ENCODE measurements around the gene CCT3. TPM values are rescaled to one million over a fixed set of nuclear protein-coding genes. Genes with fewer than 3 reads are reported as not detected.

CCT3 gene
- 100 to 1,000 TPM; 125 to 195 (median 140) TPM for total RNA-seq

DNA sequence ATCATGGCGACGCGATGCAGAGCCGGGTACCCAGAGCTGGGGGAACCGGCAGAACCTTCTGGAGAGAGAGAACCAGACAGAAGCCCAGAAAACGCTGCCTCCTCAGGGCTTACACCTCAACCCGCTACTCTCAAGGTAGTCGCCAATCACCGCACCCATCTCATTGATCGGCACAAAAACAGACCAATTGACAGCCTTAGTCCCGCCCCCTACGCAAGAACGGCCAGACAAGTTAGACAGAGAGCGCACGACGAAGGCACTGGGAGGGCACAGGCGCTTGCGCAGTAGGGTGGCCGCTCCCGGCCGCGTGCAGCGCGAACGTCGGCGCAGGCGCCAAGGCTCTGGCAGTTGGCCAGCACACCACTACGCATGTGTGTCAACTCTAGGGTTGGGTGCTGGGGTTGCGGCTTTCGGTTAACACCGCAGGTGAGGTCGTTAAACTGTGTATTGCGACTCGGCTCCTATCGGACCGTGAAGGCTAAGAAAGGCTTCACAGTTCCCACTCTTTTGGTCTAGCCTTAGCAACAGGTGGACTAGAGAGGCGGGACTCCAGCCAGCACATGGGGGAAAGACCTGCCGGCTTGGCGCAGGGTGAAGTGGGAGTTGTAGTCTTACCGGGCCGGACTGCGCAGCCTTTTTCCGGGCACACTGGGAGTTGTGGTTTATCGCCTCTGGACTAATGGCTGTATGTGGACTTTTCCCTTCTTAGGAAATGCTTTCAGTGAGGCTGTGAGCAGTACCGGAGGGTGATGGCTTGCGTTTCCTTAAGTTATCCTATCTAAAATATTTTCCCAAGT, at the start of gene CCT3, which contains the start of gene TSACC:
Gene CCT3, minus strand, starts transcription at position 113 of the 797 bp plus-strand sequence. Its CDS starts 108 bp downstream, at position 5.
Gene TSACC, plus strand, starts transcription at position 347 of the 797 bp plus-strand sequence. CDS start 1,232 bp downstream, outside the sequence.
- no peak for TF ChIP-seq CTCF (IDR thresholded peaks at IDR 0.05; ENCODE audit: low read depth)

DNA sequence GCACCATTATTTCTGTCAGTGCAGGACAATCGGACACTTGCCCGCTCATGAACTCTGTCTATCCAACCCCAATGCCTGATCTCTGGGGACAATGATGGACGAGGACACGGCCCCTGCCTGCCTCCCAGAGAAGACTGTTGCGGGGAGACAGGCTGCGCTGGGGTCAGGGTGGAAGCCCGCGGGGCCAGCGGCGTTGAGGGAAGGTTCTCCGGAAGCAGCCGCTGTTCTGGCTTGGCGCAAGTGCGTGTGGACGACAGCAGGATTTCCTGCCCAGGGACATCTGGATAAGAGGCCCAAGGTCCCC, 49.7 kb upstream of the CCT3 start:
- TF ChIP-seq CTCF (IDR thresholded peaks at IDR 0.05; ENCODE audit: low read depth), result no peak

DNA sequence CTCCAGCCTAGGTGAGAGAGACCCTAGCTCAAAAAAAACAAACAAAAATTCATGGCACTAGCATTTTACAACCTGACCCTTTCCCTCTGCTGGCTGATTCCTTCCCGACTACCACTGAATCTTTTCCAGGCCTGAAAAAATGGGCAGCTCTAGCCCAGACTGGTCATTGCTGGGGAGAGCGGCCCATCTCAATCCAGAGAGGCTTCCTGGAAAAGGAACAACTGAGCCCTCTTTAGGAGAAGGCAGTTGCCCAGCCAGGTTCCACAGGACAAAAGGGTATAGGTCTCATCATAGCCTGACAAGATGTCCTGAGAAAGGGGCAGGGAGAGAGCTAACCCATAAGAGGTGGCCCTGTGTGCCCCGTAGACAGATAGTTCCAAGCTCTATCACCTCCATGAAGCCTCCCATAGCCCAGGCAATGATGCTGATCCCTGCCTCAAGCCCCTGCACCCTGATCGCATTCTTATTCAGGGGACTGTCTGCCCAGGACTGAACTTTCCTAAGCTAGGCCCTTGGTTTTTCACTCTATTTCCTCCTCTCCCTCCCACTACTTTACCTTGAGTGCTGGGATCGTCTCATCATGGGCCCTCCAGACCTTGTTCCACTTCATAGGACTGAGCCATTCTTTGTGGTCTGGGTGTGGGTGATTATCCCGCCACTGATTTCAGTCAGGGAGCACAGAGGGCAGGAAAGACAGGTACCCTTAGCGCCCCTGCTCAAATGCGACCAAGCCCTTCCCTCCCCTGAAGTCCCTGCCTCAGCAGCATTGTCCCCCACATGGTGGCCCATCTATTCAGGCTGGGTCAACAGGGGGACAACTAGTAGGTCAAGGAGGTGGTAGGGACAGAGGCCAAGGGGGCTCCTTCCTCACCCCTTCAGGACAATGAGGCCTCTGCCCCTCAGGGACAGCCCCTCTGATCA, 49.1 kb upstream of the CCT3 start:
- TF ChIP-seq CTCF (IDR thresholded peaks at IDR 0.05; ENCODE audit: low read depth), result no peak

DNA sequence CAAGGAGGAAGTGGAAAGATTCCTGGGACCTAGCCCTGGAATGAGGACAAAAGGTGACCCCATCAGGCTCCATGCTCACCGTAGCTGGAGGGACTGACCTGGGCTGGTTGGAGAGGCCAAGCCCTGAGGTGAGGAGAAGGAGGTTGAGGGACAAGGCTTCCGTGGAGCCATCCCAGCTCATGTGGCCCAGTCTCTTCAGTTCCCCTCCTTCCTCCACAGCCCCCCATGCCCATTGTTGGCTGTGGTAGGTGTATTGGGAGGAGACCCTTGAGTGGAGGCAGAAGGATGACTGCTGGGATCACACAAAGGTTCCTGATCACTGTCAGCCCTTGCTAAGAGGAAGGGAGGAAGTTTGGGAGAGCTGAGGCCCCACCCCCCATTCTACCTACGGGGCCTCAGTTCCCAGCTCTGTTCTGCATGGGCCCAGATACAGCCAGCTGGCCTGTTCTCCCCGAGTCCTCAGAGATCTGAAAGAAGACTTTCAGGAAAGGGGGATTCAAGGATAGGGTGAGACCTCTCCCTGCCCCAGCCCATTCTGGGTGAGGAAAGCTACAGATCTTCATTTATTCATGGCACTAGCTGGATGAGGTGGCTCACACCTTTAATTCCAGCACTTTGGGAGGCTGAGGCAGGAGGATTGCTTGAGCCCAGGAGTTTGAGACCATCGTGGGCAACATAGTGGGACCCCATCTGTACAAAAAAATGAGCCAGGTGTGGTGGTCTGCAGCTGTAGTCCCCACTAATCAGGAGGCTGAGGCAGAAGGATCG, 48.2 kb upstream of the CCT3 start:
- no peak for TF ChIP-seq CTCF (IDR thresholded peaks at IDR 0.05; ENCODE audit: low read depth)

GRCh38 chr1:156385534-156386031, 47.5 kb upstream of the CCT3 start:
- TF ChIP-seq CTCF (IDR thresholded peaks at IDR 0.05; ENCODE audit: low read depth), result no peak

GRCh38 chr1:156384658-156385057, 46.6 kb upstream of the CCT3 start:
- no peak for TF ChIP-seq CTCF (IDR thresholded peaks at IDR 0.05; ENCODE audit: low read depth)

All from subcutaneous adipose tissue (tissue), 4 donors.